ENCODE measurements around the gene PMVK. TPM values are rescaled to one million over a fixed set of nuclear protein-coding genes. Genes with fewer than 3 reads are reported as not detected.

The PMVK gene
- polyA plus RNA-seq, 2 donors = 29.4 to 68.9 TPM

GRCh38 chr1:154968731-154969130, 32.2 kb upstream of the PMVK start:
- WGBS, 2 donors = 81 to 87% methylated on average over 2 to 3 of the region's 3 CpGs
- Histone ChIP-seq H3K27me3 (ENCODE audit: control insufficient read depth in 1 of 2, insufficient read depth in 2 of 2, low read length in 2 of 2) (no peaks in the 10 kb centered on the region), H3K4me1 (ENCODE audit: control insufficient read depth in 2 of 2, insufficient read depth in 2 of 2, low read length in 1 of 2) (peaks cover 15 to 29% of the 10 kb centered on the region in 2 donors), H3K36me3 (ENCODE audit: control insufficient read depth in 2 of 2, insufficient read depth in 2 of 2, low read length in 1 of 2) (peaks cover 20 to 30% of the 10 kb centered on the region in 2 donors), H3K9me3 (ENCODE audit: control insufficient read depth in 2 of 2, insufficient read depth in 1 of 2, low read depth in 1 of 2, low read length in 1 of 2) (no peaks in the 10 kb centered on the region), H3K27ac (ENCODE audit: low read depth in 2 of 2, low read length in 1 of 2) (peak overlapping the region; percentile 31 to 99), H3K4me3 (ENCODE audit: low read depth in 1 of 2, low read length in 2 of 2) (no peak overlapping the region)

DNA sequence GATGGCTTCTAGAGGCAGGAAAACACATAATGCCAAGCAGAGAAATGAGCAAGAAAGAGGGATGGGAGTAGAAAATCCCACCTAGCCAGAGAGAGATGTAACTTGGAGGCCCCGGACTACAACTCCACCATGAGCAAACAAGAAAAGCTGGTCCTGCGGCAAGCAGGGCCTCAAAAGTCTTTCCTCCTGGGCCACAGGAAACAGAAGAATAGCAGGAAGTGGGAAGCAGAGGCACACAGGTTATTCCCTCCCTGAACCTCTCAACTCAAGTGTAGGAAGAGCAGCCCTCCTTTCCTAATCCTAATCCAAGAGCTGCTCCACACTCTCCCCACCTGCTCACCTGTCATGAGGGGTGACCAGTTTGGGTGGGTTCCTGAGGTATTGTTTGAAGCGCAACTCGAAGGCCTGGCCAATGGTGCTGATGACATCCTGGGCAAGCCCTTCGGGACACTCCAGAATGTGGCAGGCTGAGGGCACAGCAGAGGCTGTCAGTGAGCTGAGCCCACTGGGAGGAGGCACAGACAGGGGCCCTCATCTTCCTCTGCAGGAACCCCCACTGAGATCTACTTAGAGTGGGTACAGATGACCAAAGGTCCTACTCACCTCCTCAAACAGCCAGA, 30.9 kb upstream of the PMVK start:
- Histone ChIP-seq H3K36me3 (ENCODE audit: control insufficient read depth in 2 of 2, insufficient read depth in 2 of 2, low read length in 1 of 2) (peaks cover 20 to 38% of the 10 kb centered on the region in 2 donors), H3K4me3 (ENCODE audit: low read depth in 1 of 2, low read length in 2 of 2) (no peak overlapping the region), H3K27ac (ENCODE audit: low read depth in 2 of 2, low read length in 1 of 2) (peak overlapping the region; percentile 30 to 76), H3K27me3 (ENCODE audit: control insufficient read depth in 1 of 2, insufficient read depth in 2 of 2, low read length in 2 of 2) (no peaks in the 10 kb centered on the region), H3K9me3 (ENCODE audit: control insufficient read depth in 2 of 2, insufficient read depth in 1 of 2, low read depth in 1 of 2, low read length in 1 of 2) (no peaks in the 10 kb centered on the region), H3K4me1 (ENCODE audit: control insufficient read depth in 2 of 2, insufficient read depth in 2 of 2, low read length in 1 of 2) (peaks cover 19 to 28% of the 10 kb centered on the region in 2 donors)
- WGBS, 2 donors = 66 to 79% methylated on average over 5 of the region's 5 CpGs

GRCh38 chr1:154966111-154966510, 29.6 kb upstream of the PMVK start:
- H3K36me3 ChIP-seq (ENCODE audit: control insufficient read depth in 2 of 2, insufficient read depth in 2 of 2, low read length in 1 of 2) = peaks cover 20 to 38% of the 10 kb centered on the region in 2 donors
- no peak overlapping the region for H3K27ac ChIP-seq (ENCODE audit: low read depth in 2 of 2, low read length in 1 of 2)
- peaks cover 18 to 22% of the 10 kb centered on the region in 2 donors for H3K4me1 ChIP-seq (ENCODE audit: control insufficient read depth in 2 of 2, insufficient read depth in 2 of 2, low read length in 1 of 2)
- no peaks in the 10 kb centered on the region for H3K9me3 ChIP-seq (ENCODE audit: control insufficient read depth in 2 of 2, insufficient read depth in 1 of 2, low read depth in 1 of 2, low read length in 1 of 2)
- no peak overlapping the region for H3K4me3 ChIP-seq (ENCODE audit: low read depth in 1 of 2, low read length in 2 of 2)
- WGBS, 2 donors = 86 to 89% methylated on average over 7 of the region's 7 CpGs
- H3K27me3 ChIP-seq (ENCODE audit: control insufficient read depth in 1 of 2, insufficient read depth in 2 of 2, low read length in 2 of 2) = no peaks in the 10 kb centered on the region

GRCh38 chr1:154964359-154964758, 27.8 kb upstream of the PMVK start:
- no peak overlapping the region for H3K4me3 ChIP-seq (ENCODE audit: low read depth in 1 of 2, low read length in 2 of 2)
- no peaks in the 10 kb centered on the region for H3K27me3 ChIP-seq (ENCODE audit: control insufficient read depth in 1 of 2, insufficient read depth in 2 of 2, low read length in 2 of 2)
- H3K9me3 ChIP-seq (ENCODE audit: control insufficient read depth in 2 of 2, insufficient read depth in 1 of 2, low read depth in 1 of 2, low read length in 1 of 2) = no peaks in the 10 kb centered on the region
- no peak overlapping the region for H3K27ac ChIP-seq (ENCODE audit: low read depth in 2 of 2, low read length in 1 of 2)
- peaks cover 21 to 42% of the 10 kb centered on the region in 2 donors for H3K36me3 ChIP-seq (ENCODE audit: control insufficient read depth in 2 of 2, insufficient read depth in 2 of 2, low read length in 1 of 2)
- peaks cover 4 to 7% of the 10 kb centered on the region in 2 donors for H3K4me1 ChIP-seq (ENCODE audit: control insufficient read depth in 2 of 2, insufficient read depth in 2 of 2, low read length in 1 of 2)
- 89 to 93% methylated on average over 6 of the region's 6 CpGs for WGBS, 2 donors

DNA sequence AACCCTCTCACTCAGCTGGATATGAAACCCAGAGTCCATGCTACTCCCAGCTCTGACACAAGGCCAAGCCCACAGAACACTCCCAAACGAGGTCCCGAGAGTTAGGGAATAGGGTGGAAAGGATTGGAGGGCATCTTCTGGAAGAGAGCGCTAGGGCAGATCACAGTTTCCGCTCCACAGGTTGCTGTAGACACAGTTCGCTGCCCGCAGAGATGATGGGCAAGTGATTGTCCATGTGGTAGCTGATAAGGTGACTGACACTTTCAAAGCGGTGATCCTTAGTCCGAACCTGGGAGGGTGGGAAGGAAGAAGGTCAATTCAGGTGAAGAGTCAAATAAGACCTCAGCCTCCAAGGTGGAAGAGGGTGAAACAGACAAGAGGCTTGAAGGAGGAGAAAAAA, 27.1 kb upstream of the PMVK start:
- no peaks in the 10 kb centered on the region for H3K27me3 ChIP-seq (ENCODE audit: control insufficient read depth in 1 of 2, insufficient read depth in 2 of 2, low read length in 2 of 2)
- peaks cover 22 to 48% of the 10 kb centered on the region in 2 donors for H3K36me3 ChIP-seq (ENCODE audit: control insufficient read depth in 2 of 2, insufficient read depth in 2 of 2, low read length in 1 of 2)
- no peak overlapping the region for H3K4me3 ChIP-seq (ENCODE audit: low read depth in 1 of 2, low read length in 2 of 2)
- peaks cover 2 to 4% of the 10 kb centered on the region in 2 donors for H3K4me1 ChIP-seq (ENCODE audit: control insufficient read depth in 2 of 2, insufficient read depth in 2 of 2, low read length in 1 of 2)
- H3K27ac ChIP-seq (ENCODE audit: low read depth in 2 of 2, low read length in 1 of 2) = peak overlapping the region in 1 of 2 donors; percentile 29
- no peaks in the 10 kb centered on the region for H3K9me3 ChIP-seq (ENCODE audit: control insufficient read depth in 2 of 2, insufficient read depth in 1 of 2, low read depth in 1 of 2, low read length in 1 of 2)
- WGBS, 2 donors = 77 to 79% methylated on average over 8 of the region's 8 CpGs

- Histone ChIP-seq H3K9me3 (ENCODE audit: control insufficient read depth in 2 of 2, insufficient read depth in 1 of 2, low read depth in 1 of 2, low read length in 1 of 2) (no peaks in the 10 kb centered on the region), H3K27me3 (ENCODE audit: control insufficient read depth in 1 of 2, insufficient read depth in 2 of 2, low read length in 2 of 2) (no peaks in the 10 kb centered on the region), H3K36me3 (ENCODE audit: control insufficient read depth in 2 of 2, insufficient read depth in 2 of 2, low read length in 1 of 2) (peaks cover 19 to 43% of the 10 kb centered on the region in 2 donors), H3K27ac (ENCODE audit: low read depth in 2 of 2, low read length in 1 of 2) (peak overlapping the region in 1 of 2 donors; percentile 61), H3K4me1 (ENCODE audit: control insufficient read depth in 2 of 2, insufficient read depth in 2 of 2, low read length in 1 of 2) (peaks cover 2 to 4% of the 10 kb centered on the region in 2 donors), H3K4me3 (ENCODE audit: low read depth in 1 of 2, low read length in 2 of 2) (peak overlapping the region in 1 of 2 donors; percentile 95)
- WGBS, 2 donors = 51 to 63% methylated on average over 6 of the region's 6 CpGs
Observed at GRCh38 chr1:154962795-154963330, 26.3 kb upstream of the PMVK start.

DNA sequence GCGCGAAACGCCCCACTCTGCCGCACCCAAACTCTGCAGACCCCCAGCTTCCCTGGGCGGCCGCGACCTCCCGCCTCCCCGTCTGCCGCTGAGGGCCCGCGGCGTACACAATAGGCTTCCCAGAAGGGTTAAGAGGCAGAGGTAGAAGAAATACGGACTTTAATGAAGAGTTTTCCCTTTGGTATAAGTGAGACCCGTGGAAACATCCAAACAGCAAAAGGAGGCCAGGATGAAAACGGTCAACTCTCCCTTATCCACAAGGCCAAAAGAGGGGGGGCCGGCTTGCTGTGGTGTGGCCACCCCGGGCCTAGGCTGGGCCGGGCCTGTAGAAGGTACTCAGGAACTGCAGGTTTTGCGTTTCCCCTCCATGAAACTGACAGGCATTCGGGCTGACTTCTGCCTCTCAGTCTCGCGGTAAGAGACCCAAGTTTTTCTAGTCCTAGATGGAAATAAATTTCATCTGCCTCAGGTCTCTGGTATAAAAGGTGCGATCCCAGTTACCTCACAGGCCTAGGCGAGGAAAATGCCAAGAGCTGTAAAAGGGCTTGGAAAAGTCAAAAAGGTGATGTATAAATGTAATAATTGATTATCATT, 25.7 kb upstream of the PMVK start:
- H3K36me3 ChIP-seq (ENCODE audit: control insufficient read depth in 2 of 2, insufficient read depth in 2 of 2, low read length in 1 of 2) = peaks cover 13 to 39% of the 10 kb centered on the region in 2 donors
- peak overlapping the region; percentile 95 to 99 for H3K27ac ChIP-seq (ENCODE audit: low read depth in 2 of 2, low read length in 1 of 2)
- H3K9me3 ChIP-seq (ENCODE audit: control insufficient read depth in 2 of 2, insufficient read depth in 1 of 2, low read depth in 1 of 2, low read length in 1 of 2) = no peaks in the 10 kb centered on the region
- WGBS, 2 donors = 2 to 3% methylated on average over 21 to 25 of the region's 25 CpGs
- H3K4me1 ChIP-seq (ENCODE audit: control insufficient read depth in 2 of 2, insufficient read depth in 2 of 2, low read length in 1 of 2) = peaks cover 3 to 6% of the 10 kb centered on the region in 2 donors
- no peaks in the 10 kb centered on the region for H3K27me3 ChIP-seq (ENCODE audit: control insufficient read depth in 1 of 2, insufficient read depth in 2 of 2, low read length in 2 of 2)
- H3K4me3 ChIP-seq (ENCODE audit: low read depth in 1 of 2, low read length in 2 of 2) = peak overlapping the region; percentile 89 to 95

DNA sequence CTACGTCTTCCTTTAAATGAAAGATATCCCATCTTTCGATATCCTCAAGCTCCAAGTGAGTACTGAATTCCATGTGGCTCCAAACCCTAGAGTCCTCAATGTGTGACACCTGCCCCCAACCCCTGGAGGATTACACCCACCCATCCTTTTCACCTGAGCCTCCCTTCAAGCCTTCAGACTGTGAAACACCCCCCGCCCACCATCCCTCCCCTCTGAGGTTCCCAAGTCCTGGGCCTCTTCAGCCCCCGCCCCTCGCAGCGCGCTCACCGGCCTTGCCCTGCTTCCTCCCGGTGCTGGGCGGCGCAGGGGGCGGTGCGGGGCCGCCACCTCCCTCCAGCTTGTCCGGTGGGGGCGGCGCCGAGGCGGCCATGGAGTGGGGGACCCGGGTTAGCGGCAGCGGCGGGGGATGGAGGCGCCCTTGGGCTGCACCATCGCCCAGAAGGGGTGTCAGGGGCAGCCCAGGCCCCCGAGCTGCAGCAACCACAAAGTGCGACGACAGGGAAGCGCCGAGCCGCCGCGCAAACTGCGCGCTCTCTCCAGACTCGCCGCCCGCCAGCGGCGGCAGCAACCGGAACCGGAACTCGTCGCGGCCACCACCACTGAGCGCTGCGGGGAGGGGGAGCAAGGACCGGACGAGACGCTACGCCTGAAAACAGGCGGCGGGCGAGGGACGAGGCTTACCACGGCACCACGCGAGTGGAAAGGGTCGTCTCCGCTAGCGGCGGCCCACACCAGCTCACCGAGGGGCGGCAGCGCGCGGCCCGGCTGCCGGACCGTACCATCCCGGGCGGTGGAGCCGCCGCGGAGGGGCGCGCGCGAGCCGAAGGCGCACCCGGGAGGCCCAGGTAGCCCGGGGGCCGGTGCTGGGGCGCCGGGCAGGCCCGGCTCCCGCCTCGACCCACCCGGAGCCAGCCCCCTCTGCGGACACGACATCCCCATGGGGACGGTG, 25.0 kb upstream of the PMVK start, which contains the start of gene PYGO2:
TSS of gene PYGO2 (minus strand) at position 576 of the 949 bp plus-strand sequence. CDS start at position 370, 206 bp downstream.
- Histone ChIP-seq H3K27ac (ENCODE audit: low read depth in 2 of 2, low read length in 1 of 2) (peak within 1 kb of the TSS; percentile 95 to 99), H3K4me3 (ENCODE audit: low read depth in 1 of 2, low read length in 2 of 2) (peak within 1 kb of the TSS; percentile 89 to 95), H3K36me3 (ENCODE audit: control insufficient read depth in 2 of 2, insufficient read depth in 2 of 2, low read length in 1 of 2) (peaks cover 13 to 38% of the 10 kb centered on the region in 2 donors), H3K27me3 (ENCODE audit: control insufficient read depth in 1 of 2, insufficient read depth in 2 of 2, low read length in 2 of 2) (no peaks in the 10 kb centered on the region), H3K4me1 (ENCODE audit: control insufficient read depth in 2 of 2, insufficient read depth in 2 of 2, low read length in 1 of 2) (peaks cover 6 to 9% of the 10 kb centered on the region in 2 donors), H3K9me3 (ENCODE audit: control insufficient read depth in 2 of 2, insufficient read depth in 1 of 2, low read depth in 1 of 2, low read length in 1 of 2) (no peaks in the 10 kb centered on the region)
- WGBS, 2 donors = 0 to 1% methylated on average over 54 to 93 of the region's 93 CpGs

Data from esophagus (tissue), 2 donors.